NT2/D1 (cell line): ENCODE data around the gene ZDHHC15.
"Not testable (repeated sequence)": the region's sequence is repeated elsewhere in the genome, so short reads cannot be mapped to it uniquely, and the experiment has no call there.

Source experiments
- DNase-seq: peaks from one replicate; pipeline ENCODE4 v3.0.0-alpha.2; 2011; ENCODE audit warnings: low read depth, low spot score
- H3K27me3 ChIP-seq: 2 replicates; pipeline ENCODE4 v1.6.0; 2011; ENCODE audit warnings: mild to moderate bottlenecking; ENCODE audit not compliant: insufficient read length, insufficient read depth
- H3K36me3 ChIP-seq: 2 replicates; pipeline ENCODE4 v1.6.1; 2011; ENCODE audit warnings: mild to moderate bottlenecking, low read length, mixed read lengths; ENCODE audit not compliant: insufficient read depth, insufficient read length
- H3K4me1 ChIP-seq: 2 replicates; pipeline ENCODE4 v1.5.1; 2011; ENCODE audit not compliant: insufficient read depth, insufficient read length
- H3K4me3 ChIP-seq: 2 replicates; pipeline ENCODE4 v1.5.1; 2011; ENCODE audit warnings: low read depth; ENCODE audit not compliant: insufficient read length
- H3K9ac ChIP-seq: 2 replicates; pipeline ENCODE4 v1.6.0; 2011; ENCODE audit warnings: low read depth; ENCODE audit not compliant: insufficient read length
- H3K9me3 ChIP-seq: 2 replicates; pipeline ENCODE4 v1.5.1; 2011; ENCODE audit warnings: mild to moderate bottlenecking, low read length; ENCODE audit not compliant: insufficient read depth
- SUZ12 ChIP-seq: IDR thresholded peaks from 2 replicates; pipeline ENCODE4 v1.6.1; 2011; ENCODE audit not compliant: insufficient read length, insufficient read depth; ENCODE audit errors: extremely low read depth
- YY1 ChIP-seq: IDR thresholded peaks from 2 replicates; pipeline ENCODE4 v1.6.1; 2011; ENCODE audit not compliant: insufficient read length, insufficient read depth
- ZNF274 ChIP-seq: IDR thresholded peaks from 2 replicates; pipeline ENCODE4 v1.6.1; 2011; ENCODE audit warnings: mild to moderate bottlenecking, low read depth, low read length

ZDHHC15 gene

GRCh38 chrX:75421688-75422230, 101.1 kb downstream of the ZDHHC15 start:
- TF ChIP-seq SUZ12 (no peak), ZNF274 (no peak), YY1 (no peak)
- Histone ChIP-seq H3K9ac (no peak overlapping the region), H3K36me3 (no peaks in the 10 kb centered on the region), H3K9me3 (no peaks in the 10 kb centered on the region), H3K4me1 (no peaks in the 10 kb centered on the region), H3K4me3 (no peak overlapping the region), H3K27me3 (no peaks in the 10 kb centered on the region)
- DNase-seq, result no peak

GRCh38 chrX:75407153-75407552, 115.7 kb downstream of the ZDHHC15 start:
- not testable (repeated sequence) for H3K36me3 ChIP-seq, H3K4me1 ChIP-seq, DNase-seq, H3K9me3 ChIP-seq, H3K9ac ChIP-seq, H3K4me3 ChIP-seq, H3K27me3 ChIP-seq

- TF ChIP-seq SUZ12, result no peak
- no peak for TF ChIP-seq YY1
- TF ChIP-seq ZNF274, result no peak
- Histone ChIP-seq H3K4me1 (no peaks in the 10 kb centered on the region), H3K27me3 (no peaks in the 10 kb centered on the region), H3K9me3 (peaks cover 10% of the 10 kb centered on the region; the same call in 1 of the 2 replicates), H3K9ac (no peak overlapping the region), H3K36me3 (no peaks in the 10 kb centered on the region), H3K4me3 (no peak overlapping the region)
- DNase-seq, result no peak
Observed at GRCh38 chrX:75390470-75390869, 132.4 kb downstream of the ZDHHC15 start.

GRCh38 chrX:75369721-75370120, 153.1 kb downstream of the ZDHHC15 start:
- H3K4me1 ChIP-seq, result no peaks in the 10 kb centered on the region
- peaks cover 4% of the 10 kb centered on the region; the same call in 1 of the 2 replicates for H3K9me3 ChIP-seq
- H3K36me3 ChIP-seq, result no peaks in the 10 kb centered on the region
- no peak overlapping the region for H3K9ac ChIP-seq
- no peak for TF ChIP-seq ZNF274
- TF ChIP-seq YY1, result no peak
- no peak for TF ChIP-seq SUZ12
- no peaks in the 10 kb centered on the region for H3K27me3 ChIP-seq
- H3K4me3 ChIP-seq, result no peak overlapping the region
- no peak for DNase-seq

- no peak for DNase-seq
- no peak for TF ChIP-seq ZNF274
- no peak for TF ChIP-seq SUZ12
- no peak for TF ChIP-seq YY1
- Histone ChIP-seq H3K9me3 (peaks cover 7% of the 10 kb centered on the region; the same call in 1 of the 2 replicates), H3K36me3 (no peaks in the 10 kb centered on the region), H3K4me3 (no peak overlapping the region), H3K9ac (no peak overlapping the region), H3K27me3 (no peaks in the 10 kb centered on the region), H3K4me1 (no peaks in the 10 kb centered on the region)
Observed at GRCh38 chrX:75366861-75367260, 156.0 kb downstream of the ZDHHC15 start.

- Histone ChIP-seq H3K36me3 (no peaks in the 10 kb centered on the region), H3K9ac (no peak overlapping the region), H3K4me3 (no peak overlapping the region), H3K27me3 (no peaks in the 10 kb centered on the region), H3K4me1 (no peaks in the 10 kb centered on the region), H3K9me3 (peaks cover 12% of the 10 kb centered on the region; the same call in 1 of the 2 replicates)
- no peak for DNase-seq
- no peak for TF ChIP-seq SUZ12
- no peak for TF ChIP-seq YY1
- no peak for TF ChIP-seq ZNF274
Observed at GRCh38 chrX:75365243-75365975, 157.4 kb downstream of the ZDHHC15 start.

GRCh38 chrX:75361788-75362187, 161.0 kb downstream of the ZDHHC15 start:
- H3K4me1 ChIP-seq, result no peaks in the 10 kb centered on the region

GRCh38 chrX:75348601-75349000, 174.2 kb downstream of the ZDHHC15 start:
- H3K9ac ChIP-seq, H3K36me3 ChIP-seq, H3K4me3 ChIP-seq, DNase-seq, H3K4me1 ChIP-seq, H3K27me3 ChIP-seq: not testable (repeated sequence)
- H3K9me3 ChIP-seq, result peaks cover 11% of the 10 kb centered on the region; the same call in 1 of the 2 replicates

More at GRCh38 chrX:75361788-75362187, 161.0 kb downstream of the ZDHHC15 start:
- Histone ChIP-seq H3K27me3 (no peaks in the 10 kb centered on the region), H3K4me3 (no peak overlapping the region), H3K9ac (no peak overlapping the region), H3K9me3 (peaks cover 12% of the 10 kb centered on the region; the same call in 1 of the 2 replicates), H3K36me3 (no peaks in the 10 kb centered on the region)
- TF ChIP-seq SUZ12 (no peak), YY1 (no peak), ZNF274 (no peak)
- DNase-seq, result no peak
